Limb (tissue), 2 donors: Measurements from ENCODE around the gene CPSF4.
"Not testable (repeated sequence)": the region's sequence is repeated elsewhere in the genome, so short reads cannot be mapped to it uniquely, and the experiment has no call there.

Experiments used
- DNase-seq, 2 donors: peaks; one replicate each; pipeline ENCODE4 v3.0.0-alpha.2; 2016; ENCODE audit errors: extremely low spot score in 2 of 2

CPSF4 gene

GRCh38 chr7:99490878-99491277, 52.1 kb downstream of the CPSF4 start:
- no peak for DNase-seq

- DNase-seq: no peak
Observed at GRCh38 chr7:99493823-99494222, 55.1 kb downstream of the CPSF4 start.

GRCh38 chr7:99497766-99498545, 59.2 kb downstream of the CPSF4 start:
- no peak for DNase-seq

GRCh38 chr7:99498546-99498944, 59.8 kb downstream of the CPSF4 start:
- no peak for DNase-seq

- no peak for DNase-seq
Observed at GRCh38 chr7:99499371-99499720, 60.6 kb downstream of the CPSF4 start.

- DNase-seq: peak; percentile 91 to 93
Observed at GRCh38 chr7:99499721-99500636, 61.2 kb downstream of the CPSF4 start, which contains the start of gene ZNF394. Gene ZNF394 (minus strand): TSS chr7:99500281. CDS start chr7:99500093, 188 bp downstream.

- no peak for DNase-seq
Observed at GRCh38 chr7:99500637-99501009, 61.9 kb downstream of the CPSF4 start.

- not testable (repeated sequence) for DNase-seq
Observed at GRCh38 chr7:99501236-99501635, 62.5 kb downstream of the CPSF4 start.

- DNase-seq: no peak
Observed at GRCh38 chr7:99504281-99504602, 65.5 kb downstream of the CPSF4 start.

GRCh38 chr7:99504603-99505323, 66.0 kb downstream of the CPSF4 start, which contains the start of gene ZKSCAN5:
Gene ZKSCAN5 (plus strand): TSS chr7:99504662. CDS start chr7:99506045, 1,383 bp downstream.
- peak; percentile 98 to 99 for DNase-seq

- DNase-seq: no peak
Observed at GRCh38 chr7:99505324-99505662, 66.5 kb downstream of the CPSF4 start.
